ENCODE data around the gene KLHL30.
"Not testable (repeated sequence)": the region's sequence is repeated elsewhere in the genome, so short reads cannot be mapped to it uniquely, and the experiment has no call there.

Gene KLHL30

GRCh38 chr2:238113611-238114010 is 24.9 kb upstream of the KLHL30 start:
- Histone ChIP-seq H3F3A (ENCODE audit: insufficient read depth, low read length) (no peaks in the 10 kb centered on the region), H3K9me2 (ENCODE audit: low read depth, low read length) (no peaks in the 10 kb centered on the region), H3K27ac (ENCODE audit: low read depth, low read length, poor library complexity, severe bottlenecking) (no peak overlapping the region), H3K36me3 (ENCODE audit: insufficient read depth, low read length) (no peaks in the 10 kb centered on the region; the same call in 1 of the 2 replicates), H3K9me3 (ENCODE audit: low read length) (peaks cover 11% of the 10 kb centered on the region; the same call in 1 of the 2 replicates), H3K4me1 (ENCODE audit: insufficient read depth, low read length, severe bottlenecking) (peaks cover 10% of the 10 kb centered on the region), H2AFZ (ENCODE audit: low read length) (no peak overlapping the region), H3K4me2 (ENCODE audit: low read length) (no peak overlapping the region), H3K79me2 (ENCODE audit: insufficient read depth, low read length) (no peaks in the 10 kb centered on the region), H3K9ac (ENCODE audit: low read length) (no peak overlapping the region), H4K20me1 (ENCODE audit: insufficient read depth, low read length) (no peaks in the 10 kb centered on the region), H3K27me3 (ENCODE audit: insufficient read depth, low read length) (peaks cover 8% of the 10 kb centered on the region; the same call in 1 of the 2 replicates), H3K4me3 (ENCODE audit: low read depth, low read length, poor library complexity, severe bottlenecking) (no peak overlapping the region)
- TF ChIP-seq EZH2 (IDR thresholded peaks at IDR 0.05; ENCODE audit: borderline replicate concordance, low read length): no peak
- TF ChIP-seq CTCF (IDR thresholded peaks at IDR 0.05; ENCODE audit: low read length): no peak

- no peak overlapping the region for H3K9ac ChIP-seq (ENCODE audit: low read length)
- H3K4me2 ChIP-seq (ENCODE audit: low read length): no peak overlapping the region
- peaks cover 8% of the 10 kb centered on the region; the same call in 1 of the 2 replicates for H3K27me3 ChIP-seq (ENCODE audit: insufficient read depth, low read length)
- H2AFZ ChIP-seq (ENCODE audit: low read length): no peak overlapping the region
- no peaks in the 10 kb centered on the region for H3K79me2 ChIP-seq (ENCODE audit: insufficient read depth, low read length)
- no peaks in the 10 kb centered on the region; the same call in 1 of the 2 replicates for H3K36me3 ChIP-seq (ENCODE audit: insufficient read depth, low read length)
- no peaks in the 10 kb centered on the region for H4K20me1 ChIP-seq (ENCODE audit: insufficient read depth, low read length)
- TF ChIP-seq CTCF (IDR thresholded peaks at IDR 0.05; ENCODE audit: low read length) (no peak), EZH2 (IDR thresholded peaks at IDR 0.05; ENCODE audit: borderline replicate concordance, low read length) (no peak)
- H3K4me1 ChIP-seq (ENCODE audit: insufficient read depth, low read length, severe bottlenecking): peaks cover 2% of the 10 kb centered on the region
- H3F3A ChIP-seq (ENCODE audit: insufficient read depth, low read length): no peaks in the 10 kb centered on the region
- no peak overlapping the region for H3K27ac ChIP-seq (ENCODE audit: low read depth, low read length, poor library complexity, severe bottlenecking)
- no peak overlapping the region for H3K4me3 ChIP-seq (ENCODE audit: low read depth, low read length, poor library complexity, severe bottlenecking)
- peaks cover 11% of the 10 kb centered on the region; the same call in 1 of the 2 replicates for H3K9me3 ChIP-seq (ENCODE audit: low read length)
- no peaks in the 10 kb centered on the region for H3K9me2 ChIP-seq (ENCODE audit: low read depth, low read length)
Observed at GRCh38 chr2:238114331-238114841, 24.1 kb upstream of the KLHL30 start.

GRCh38 chr2:238114851-238115660 is 23.4 kb upstream of the KLHL30 start:
- Histone ChIP-seq H3K4me1 (ENCODE audit: insufficient read depth, low read length, severe bottlenecking) (no peaks in the 10 kb centered on the region), H3K9me3 (ENCODE audit: low read length) (peaks cover 11% of the 10 kb centered on the region; the same call in 1 of the 2 replicates), H3K79me2 (ENCODE audit: insufficient read depth, low read length) (no peaks in the 10 kb centered on the region), H3K4me3 (ENCODE audit: low read depth, low read length, poor library complexity, severe bottlenecking) (no peak overlapping the region), H3K27me3 (ENCODE audit: insufficient read depth, low read length) (peaks cover 11% of the 10 kb centered on the region), H3K36me3 (ENCODE audit: insufficient read depth, low read length) (no peaks in the 10 kb centered on the region; the same call in 1 of the 2 replicates), H3K27ac (ENCODE audit: low read depth, low read length, poor library complexity, severe bottlenecking) (no peak overlapping the region), H2AFZ (ENCODE audit: low read length) (no peak overlapping the region), H3K4me2 (ENCODE audit: low read length) (no peak overlapping the region), H3K9ac (ENCODE audit: low read length) (no peak overlapping the region), H4K20me1 (ENCODE audit: insufficient read depth, low read length) (no peaks in the 10 kb centered on the region), H3K9me2 (ENCODE audit: low read depth, low read length) (no peaks in the 10 kb centered on the region), H3F3A (ENCODE audit: insufficient read depth, low read length) (no peaks in the 10 kb centered on the region)
- TF ChIP-seq EZH2 (IDR thresholded peaks at IDR 0.05; ENCODE audit: borderline replicate concordance, low read length) (no peak), CTCF (IDR thresholded peaks at IDR 0.05; ENCODE audit: low read length) (no peak)

- H3F3A ChIP-seq (ENCODE audit: insufficient read depth, low read length); H2AFZ ChIP-seq (ENCODE audit: low read length); H4K20me1 ChIP-seq (ENCODE audit: insufficient read depth, low read length); H3K4me1 ChIP-seq (ENCODE audit: insufficient read depth, low read length, severe bottlenecking); H3K9ac ChIP-seq (ENCODE audit: low read length); H3K9me2 ChIP-seq (ENCODE audit: low read depth, low read length); H3K27ac ChIP-seq (ENCODE audit: low read depth, low read length, poor library complexity, severe bottlenecking); H3K4me2 ChIP-seq (ENCODE audit: low read length); H3K4me3 ChIP-seq (ENCODE audit: low read depth, low read length, poor library complexity, severe bottlenecking); H3K36me3 ChIP-seq (ENCODE audit: insufficient read depth, low read length); H3K79me2 ChIP-seq (ENCODE audit: insufficient read depth, low read length): not testable (repeated sequence)
- H3K9me3 ChIP-seq (ENCODE audit: low read length): peaks cover 11% of the 10 kb centered on the region; the same call in 1 of the 2 replicates
- peaks cover 11% of the 10 kb centered on the region for H3K27me3 ChIP-seq (ENCODE audit: insufficient read depth, low read length)
Observed at GRCh38 chr2:238115709-238116108, 22.8 kb upstream of the KLHL30 start.

Measured in OCI-LY1 (cell line).